CD4-positive, alpha-beta T cell treated with Interferon alpha-2 for 1 hour (primary cell): ENCODE results near the gene EXOG.

Experiments used
- DNase-seq, 2 donors: peaks; one replicate each; pipeline ENCODE4 v3.0.0-alpha.2; 2020 to 2022

The EXOG gene

GRCh38 chr3:38474928-38475605 is 21.1 kb upstream of the EXOG start:
- no peak for DNase-seq

DNA sequence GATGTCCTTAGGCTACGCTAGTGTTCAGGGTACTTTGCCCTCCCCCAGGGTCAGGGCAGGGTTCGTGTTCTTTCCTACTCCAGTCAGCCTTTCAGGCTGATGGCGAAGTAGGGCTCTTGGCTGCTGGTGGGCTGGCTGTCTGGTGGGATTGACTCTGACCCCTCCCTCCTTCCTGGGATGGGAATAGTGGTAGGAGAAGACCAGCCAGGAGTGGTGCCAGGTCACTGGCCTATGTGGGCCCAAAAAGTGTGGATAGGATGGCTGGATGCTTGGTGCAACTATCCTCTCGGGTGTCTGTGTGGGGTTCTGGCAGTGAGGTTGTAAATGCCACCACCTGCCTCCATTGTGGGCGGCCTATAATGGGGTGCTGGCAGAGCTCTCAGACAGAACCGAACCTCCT is 20.4 kb upstream of the EXOG start:
- DNase-seq = no peak

DNA sequence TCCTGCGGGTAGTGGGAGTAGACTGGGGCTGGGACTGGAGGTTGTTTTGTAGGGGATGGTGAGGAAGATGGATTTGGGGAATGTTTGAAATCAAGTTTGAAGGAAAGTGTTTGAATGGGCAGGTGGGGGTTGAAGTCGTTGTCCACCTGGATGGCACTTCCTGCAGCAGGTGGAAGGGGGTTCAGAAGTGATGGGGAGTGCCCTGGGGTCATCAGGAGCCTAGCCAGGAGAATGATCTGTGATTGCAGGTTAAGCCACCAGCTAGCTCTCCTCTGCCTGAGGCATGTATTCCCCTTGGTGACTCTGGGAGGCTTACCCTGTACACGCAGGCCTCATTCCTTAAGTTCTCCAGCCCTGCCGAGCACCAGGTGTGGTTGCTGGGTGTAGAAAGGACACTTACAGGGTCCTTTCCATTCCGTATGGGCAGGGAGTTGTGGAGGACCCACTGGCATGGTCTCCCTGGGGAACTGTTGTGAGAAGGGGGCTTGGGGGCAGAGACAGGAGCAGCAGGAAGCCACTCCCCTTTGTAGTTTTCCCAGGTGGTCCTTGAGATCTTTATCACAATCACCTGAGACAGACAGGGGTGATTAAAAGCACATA is 19.9 kb upstream of the EXOG start:
- no peak for DNase-seq

GRCh38 chr3:38477057-38477820 is 18.9 kb upstream of the EXOG start:
- no peak for DNase-seq

DNA sequence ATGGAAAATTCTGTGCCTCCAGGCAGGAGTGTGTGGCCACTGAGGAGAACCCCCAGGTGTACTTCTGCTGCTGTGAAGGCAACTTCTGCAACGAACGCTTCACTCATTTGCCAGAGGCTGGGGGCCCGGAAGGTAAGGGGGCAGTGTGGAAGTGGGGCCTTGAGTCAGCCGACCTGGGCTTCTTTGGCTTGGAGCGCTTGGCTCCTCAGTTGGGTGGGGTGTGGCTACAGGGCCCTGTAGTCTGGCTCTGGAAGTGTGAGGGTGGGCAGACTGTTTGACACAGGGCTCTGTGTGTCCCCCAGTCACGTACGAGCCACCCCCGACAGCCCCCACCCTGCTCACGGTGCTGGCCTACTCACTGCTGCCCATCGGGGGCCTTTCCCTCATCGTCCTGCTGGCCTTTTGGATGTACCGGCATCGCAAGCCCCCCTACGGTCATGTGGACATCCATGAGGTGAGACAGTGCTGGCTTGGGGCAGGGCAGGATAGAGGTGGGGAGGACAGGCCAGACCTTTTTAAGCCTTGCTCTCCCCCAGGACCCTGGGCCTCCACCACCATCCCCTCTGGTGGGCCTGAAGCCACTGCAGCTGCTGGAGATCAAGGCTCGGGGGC is 18.2 kb upstream of the EXOG start:
- DNase-seq = no peak

GRCh38 chr3:38478901-38479300 is 17.2 kb upstream of the EXOG start:
- no peak for DNase-seq

GRCh38 chr3:38479431-38480092 is 16.6 kb upstream of the EXOG start:
- DNase-seq = peak; percentile 43 to 67

- no peak for DNase-seq
These were observed 16.1 kb upstream of the EXOG start for GRCh38 chr3:38480093-38480445.

- DNase-seq = no peak
These were observed 15.2 kb upstream of the EXOG start for GRCh38 chr3:38480930-38481329.

- no peak for DNase-seq
These were observed 13.2 kb upstream of the EXOG start for GRCh38 chr3:38482951-38483350.

DNA sequence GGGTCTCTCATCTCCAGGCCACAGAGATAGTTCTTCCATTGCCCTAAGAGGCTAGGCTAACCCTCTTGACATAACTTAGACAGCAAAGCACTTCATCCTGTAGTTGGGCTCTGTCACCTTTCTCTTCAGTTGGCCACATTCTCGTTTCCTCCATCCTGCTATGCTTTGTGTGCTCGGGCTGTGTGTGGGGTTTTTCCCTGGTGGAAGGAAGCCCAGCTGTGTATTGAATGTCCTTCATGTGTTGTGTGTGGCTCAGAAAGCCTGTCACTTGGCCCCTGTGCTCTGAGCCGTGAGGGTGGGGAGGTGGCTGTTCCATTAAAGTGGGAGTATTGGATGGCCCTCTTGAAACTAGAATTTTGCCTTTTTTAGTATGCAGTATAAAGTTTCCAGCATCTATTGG is 8.8 kb upstream of the EXOG start:
- DNase-seq = no peak

DNA sequence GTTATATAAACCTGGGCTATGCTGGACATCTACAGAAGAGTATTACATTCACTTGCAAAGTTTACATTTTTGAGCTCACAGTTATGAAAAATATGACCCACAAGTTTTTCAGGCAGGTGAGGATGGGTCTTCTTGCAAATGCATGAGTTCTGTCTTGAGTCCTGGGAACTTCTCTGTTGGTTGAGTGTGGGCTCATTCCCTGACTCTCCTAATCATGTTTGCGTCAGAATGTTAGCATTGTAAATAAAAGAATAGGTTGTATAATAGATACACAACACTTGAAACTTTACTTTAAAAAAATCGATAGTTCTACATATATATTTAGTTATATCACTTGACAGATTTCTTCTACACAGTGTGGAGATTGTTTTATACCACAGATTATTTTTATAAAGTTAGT is 7.2 kb upstream of the EXOG start:
- no peak for DNase-seq

- DNase-seq = no peak
These were observed 6.4 kb upstream of the EXOG start for GRCh38 chr3:38489766-38490165.

DNA sequence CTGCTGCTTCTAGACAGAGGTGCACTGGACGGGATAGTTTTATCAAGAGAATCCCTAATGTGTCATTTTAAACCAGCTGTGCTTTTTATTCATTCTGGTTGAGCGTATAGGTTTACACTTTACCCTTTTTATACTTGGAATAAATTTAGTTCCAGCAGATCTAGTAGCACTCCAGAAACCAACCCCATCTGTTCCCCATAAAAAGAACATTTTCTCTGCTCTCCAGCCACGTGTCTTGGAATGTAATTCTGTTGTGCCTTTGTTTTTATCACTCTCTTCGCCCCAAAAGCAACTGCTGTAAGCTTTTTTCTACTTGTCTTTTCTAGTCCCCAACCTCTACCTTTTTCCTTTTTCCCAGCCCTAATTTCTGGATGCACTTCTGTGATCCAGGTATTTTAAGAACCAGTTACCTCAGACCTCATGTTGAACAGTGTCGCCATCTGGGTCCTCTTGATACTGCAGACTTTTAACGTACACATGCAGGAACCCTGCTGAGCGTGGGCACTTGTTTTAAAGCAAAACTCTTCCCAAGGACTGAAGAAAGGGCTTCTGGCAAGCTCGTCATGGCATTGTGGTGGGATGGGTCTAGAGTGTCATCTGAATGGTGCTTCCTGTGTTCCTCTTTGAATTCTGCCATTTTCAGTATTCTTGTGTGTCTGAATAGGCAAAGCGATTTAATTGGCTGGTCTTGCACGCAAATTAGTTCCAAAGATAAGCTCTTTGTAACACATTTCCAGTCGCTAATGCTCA is 5.7 kb upstream of the EXOG start:
- DNase-seq = no peak

DNA sequence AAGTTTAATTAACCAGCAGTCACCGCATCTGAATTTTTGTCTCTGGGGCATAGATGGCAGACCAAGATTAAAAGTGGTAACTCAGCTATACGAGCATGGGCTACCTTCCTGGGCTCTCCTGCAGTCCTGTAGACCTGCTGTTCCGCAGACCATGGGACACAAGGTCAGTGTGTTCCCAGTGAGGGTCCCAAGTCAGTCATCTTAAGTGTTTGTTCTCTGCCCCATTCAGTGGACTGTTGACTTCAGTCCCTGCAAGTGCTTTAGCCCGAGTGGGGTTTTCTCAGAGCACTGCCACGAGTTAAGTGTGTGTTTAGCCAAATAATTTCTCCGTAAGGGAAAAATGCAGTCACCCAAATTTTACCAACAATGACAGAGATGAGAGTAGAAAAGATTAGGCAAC is 4.9 kb upstream of the EXOG start:
- no peak for DNase-seq

DNA sequence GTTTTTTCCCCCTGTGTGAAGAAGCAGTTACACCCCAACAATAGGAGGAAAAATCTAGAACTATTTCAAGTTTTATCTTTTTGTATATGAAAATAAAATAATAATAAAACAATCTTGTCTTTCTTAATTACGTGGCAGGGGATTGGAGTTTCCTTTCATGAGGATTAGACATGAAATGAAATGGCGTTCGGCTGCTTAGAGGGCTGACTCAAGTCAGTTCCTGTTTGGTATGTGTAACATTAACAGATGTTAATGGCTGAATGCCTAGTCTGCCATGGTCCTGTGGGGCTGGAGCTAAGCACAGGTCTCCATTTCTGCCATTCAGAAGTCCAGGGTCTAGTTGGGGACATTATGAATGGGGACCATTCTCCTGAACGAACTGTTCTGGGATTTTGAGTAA is 3.1 kb upstream of the EXOG start:
- no peak for DNase-seq

- DNase-seq = no peak
These were observed 891 bp downstream of the EXOG start for GRCh38 chr3:38497031-38497430.

DNA sequence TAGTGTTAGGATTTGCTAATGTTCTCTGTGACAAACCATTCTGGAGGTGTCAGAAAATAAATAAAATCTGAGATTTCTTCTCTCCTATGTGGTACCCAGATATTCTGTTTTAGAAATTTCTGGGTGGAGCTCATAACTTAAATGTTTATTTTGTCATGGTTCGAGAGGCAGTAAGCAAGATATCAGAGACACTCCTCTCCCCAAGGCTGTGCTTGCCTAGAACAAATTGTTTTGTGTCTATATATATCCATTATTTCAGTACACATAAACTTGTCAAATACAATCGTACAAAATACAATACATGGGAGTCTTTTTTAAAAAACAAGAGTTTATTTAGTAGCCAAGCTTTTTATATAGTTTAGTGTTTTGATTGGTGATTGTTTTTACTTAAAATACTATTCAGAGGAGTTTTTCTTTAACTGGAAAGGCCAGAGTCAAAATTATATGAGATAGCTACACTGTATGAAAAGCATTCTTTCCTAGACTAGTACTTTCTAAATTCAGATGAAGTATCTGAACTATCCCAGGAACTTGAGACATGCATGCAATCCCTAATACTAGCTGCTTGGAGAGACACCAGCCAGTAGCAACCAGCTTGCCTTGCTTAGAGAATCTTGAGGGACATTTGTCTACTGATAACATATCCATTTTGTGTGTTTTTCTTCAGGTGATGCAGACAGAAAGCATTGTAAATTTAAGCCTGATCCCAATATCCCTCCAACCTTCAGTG is 4.7 kb downstream of the EXOG start:
- no peak for DNase-seq

- no peak for DNase-seq
These were observed 11.0 kb downstream of the EXOG start for GRCh38 chr3:38507120-38507519.

DNA sequence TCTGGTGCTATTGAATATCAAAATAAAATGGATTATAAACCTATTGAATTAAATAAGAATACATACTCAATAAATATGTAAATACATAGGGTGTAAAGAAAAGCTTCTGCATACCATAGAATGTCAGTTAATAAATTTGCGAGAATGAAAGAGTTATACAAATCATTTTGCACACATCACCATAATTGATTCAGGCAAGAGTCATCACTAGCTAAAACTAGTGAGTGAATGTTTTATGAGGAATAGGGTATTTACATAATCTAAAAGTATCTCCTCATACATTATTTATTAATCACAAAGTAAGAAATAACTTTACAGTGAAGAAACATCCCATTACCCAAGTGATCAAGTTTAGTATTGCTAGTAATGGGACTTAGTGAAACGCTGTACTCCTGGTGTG is 13.6 kb downstream of the EXOG start:
- no peak for DNase-seq

DNA sequence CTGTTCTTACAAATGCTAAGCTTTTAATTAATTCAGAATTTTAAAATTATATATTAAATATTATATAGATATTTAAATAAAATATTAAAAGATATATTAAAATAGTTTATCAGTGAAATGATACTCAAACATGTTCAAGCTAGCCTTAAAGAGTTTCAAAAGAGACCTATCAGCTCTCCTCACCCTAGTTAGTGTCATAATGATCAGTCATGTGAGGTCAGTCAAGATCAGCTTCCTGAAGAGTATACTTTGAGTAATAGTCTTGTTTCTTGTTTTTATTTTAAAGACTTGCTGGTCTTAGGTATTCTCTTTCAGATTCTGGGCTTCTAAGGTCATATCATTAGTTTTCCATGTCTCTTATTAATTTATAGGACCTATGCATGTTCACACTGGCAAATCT is 14.5 kb downstream of the EXOG start:
- no peak for DNase-seq

GRCh38 chr3:38511546-38511945 is 15.4 kb downstream of the EXOG start:
- DNase-seq = no peak
